Activated T-cell treated with anti-CD3 and anti-CD28 coated beads, Interleukin-2, amount 50 U/mL, for 4 hours (primary cell): Measurements from ENCODE around the gene SMYD3. TPM values are rescaled to one million over a fixed set of nuclear protein-coding genes. Genes with fewer than 3 reads are reported as not detected.

Experiments
- ATAC-seq, 2 donors: fragments of 200-7000 bp; cut with Tn5 transposase; one replicate each; pipeline ENCODE4 v1.10.0; 2021
- DNase-seq: peaks from one replicate; pipeline ENCODE4 v3.0.0-alpha.2; 2020
- H3K27me3 Mint-ChIP-seq: one replicate; pipeline ENCODE4 v1.8.0; 2021; ENCODE audit warnings: low read depth, mixed read lengths
- H3K36me3 Mint-ChIP-seq: one replicate; pipeline ENCODE4 v1.8.0; 2022; ENCODE audit warnings: mixed read lengths; ENCODE audit not compliant: insufficient read depth
- H3K4me1 Mint-ChIP-seq: one replicate; pipeline ENCODE4 v1.8.0; 2021; ENCODE audit warnings: low read depth, mixed read lengths
- H3K4me3 Mint-ChIP-seq: one replicate; pipeline ENCODE4 v1.8.0; 2021; ENCODE audit warnings: mild to moderate bottlenecking, moderate library complexity, mixed read lengths
- H3K9me3 Mint-ChIP-seq: one replicate; pipeline ENCODE4 v1.8.0; 2021; ENCODE audit warnings: mixed read lengths
- total RNA-seq, 3 donors: library from RNA; stranded (reverse); gene quantifications; one replicate each; pipeline ENCODE4 v1.2.1, GENCODE V29; 2021

Gene SMYD3
- total RNA-seq, 3 donors from 2014 or later: 10.7 to 13.0 (median 11.9) TPM

- H3K9me3 Mint-ChIP-seq: peaks cover 5% of the 10 kb centered on the region
- H3K4me3 Mint-ChIP-seq: no peak overlapping the region
- DNase-seq (no peak), ATAC-seq (no peak)
- no peaks in the 10 kb centered on the region for H3K27me3 Mint-ChIP-seq
- peaks cover 21% of the 10 kb centered on the region for H3K4me1 Mint-ChIP-seq
- no peaks in the 10 kb centered on the region for H3K36me3 Mint-ChIP-seq
Observed at GRCh38 chr1:246510147-246511030, 3.3 kb upstream of the SMYD3 start.

GRCh38 chr1:246508897-246509688 is 2.0 kb upstream of the SMYD3 start:
- Mint-ChIP-seq H3K4me3 (no peak overlapping the region), H3K27me3 (no peaks in the 10 kb centered on the region), H3K9me3 (no peaks in the 10 kb centered on the region), H3K36me3 (no peaks in the 10 kb centered on the region), H3K4me1 (peaks cover 26% of the 10 kb centered on the region)
- no peak for DNase-seq
- ATAC-seq: no peak

- H3K4me1 Mint-ChIP-seq: peaks cover 30% of the 10 kb centered on the region
- ATAC-seq: peak; percentile 11 to 19
Observed at GRCh38 chr1:246506367-246506673, 759 bp downstream of the SMYD3 start.

GRCh38 chr1:246503341-246503740 is 3.7 kb downstream of the SMYD3 start:
- Mint-ChIP-seq H3K27me3 (no peaks in the 10 kb centered on the region), H3K4me1 (peaks cover 29% of the 10 kb centered on the region), H3K9me3 (no peaks in the 10 kb centered on the region), H3K4me3 (no peak overlapping the region), H3K36me3 (no peaks in the 10 kb centered on the region)
- ATAC-seq: no peak
- DNase-seq: no peak

More at GRCh38 chr1:246506367-246506673, 759 bp downstream of the SMYD3 start:
- Mint-ChIP-seq H3K9me3 (no peaks in the 10 kb centered on the region), H3K27me3 (no peaks in the 10 kb centered on the region), H3K36me3 (no peaks in the 10 kb centered on the region), H3K4me3 (peak overlapping the region; percentile 85)
- no peak for DNase-seq

- DNase-seq: no peak
- peaks cover 3% of the 10 kb centered on the region for H3K36me3 Mint-ChIP-seq
- ATAC-seq: peak; percentile 70 to 73
Observed at GRCh38 chr1:246497331-246497915, 9.7 kb downstream of the SMYD3 start.

GRCh38 chr1:246492611-246493245 is 14.4 kb downstream of the SMYD3 start:
- Mint-ChIP-seq H3K27me3 (no peaks in the 10 kb centered on the region), H3K9me3 (no peaks in the 10 kb centered on the region), H3K36me3 (peaks cover 3% of the 10 kb centered on the region), H3K4me3 (no peak overlapping the region), H3K4me1 (peaks cover 8% of the 10 kb centered on the region)
- DNase-seq (no peak), ATAC-seq (peak in 1 of 2 donors; percentile 74)

More at GRCh38 chr1:246497331-246497915, 9.7 kb downstream of the SMYD3 start:
- H3K4me1 Mint-ChIP-seq: peaks cover 12% of the 10 kb centered on the region
- no peaks in the 10 kb centered on the region for H3K27me3 Mint-ChIP-seq
- no peaks in the 10 kb centered on the region for H3K9me3 Mint-ChIP-seq
- H3K4me3 Mint-ChIP-seq: no peak overlapping the region

- DNase-seq: no peak
- no peak overlapping the region for H3K4me3 Mint-ChIP-seq
- no peaks in the 10 kb centered on the region for H3K9me3 Mint-ChIP-seq
- H3K4me1 Mint-ChIP-seq: peaks cover 6% of the 10 kb centered on the region
- H3K36me3 Mint-ChIP-seq: peaks cover 3% of the 10 kb centered on the region
- no peak for ATAC-seq
- no peaks in the 10 kb centered on the region for H3K27me3 Mint-ChIP-seq
Observed at GRCh38 chr1:246491551-246492053, 15.5 kb downstream of the SMYD3 start.

GRCh38 chr1:246488674-246489073 is 18.4 kb downstream of the SMYD3 start:
- Mint-ChIP-seq H3K36me3 (no peaks in the 10 kb centered on the region), H3K9me3 (no peaks in the 10 kb centered on the region), H3K4me3 (no peak overlapping the region), H3K4me1 (peaks cover 11% of the 10 kb centered on the region), H3K27me3 (no peaks in the 10 kb centered on the region)
- DNase-seq (no peak), ATAC-seq (no peak)

GRCh38 chr1:246483569-246483933 is 23.5 kb downstream of the SMYD3 start:
- H3K4me1 Mint-ChIP-seq: peaks cover 18% of the 10 kb centered on the region
- no peak for ATAC-seq
- H3K27me3 Mint-ChIP-seq: no peaks in the 10 kb centered on the region
- no peak for DNase-seq
- H3K36me3 Mint-ChIP-seq: no peaks in the 10 kb centered on the region
- no peaks in the 10 kb centered on the region for H3K9me3 Mint-ChIP-seq
- no peak overlapping the region for H3K4me3 Mint-ChIP-seq

- H3K4me3 Mint-ChIP-seq: peak overlapping the region; percentile 12
- H3K4me1 Mint-ChIP-seq: peaks cover 19% of the 10 kb centered on the region
- peak; percentile 76 to 80 for ATAC-seq
- H3K27me3 Mint-ChIP-seq: no peaks in the 10 kb centered on the region
- DNase-seq: no peak
- no peaks in the 10 kb centered on the region for H3K36me3 Mint-ChIP-seq
- H3K9me3 Mint-ChIP-seq: no peaks in the 10 kb centered on the region
Observed at GRCh38 chr1:246482805-246483568, 24.1 kb downstream of the SMYD3 start.

- no peaks in the 10 kb centered on the region for H3K9me3 Mint-ChIP-seq
- H3K4me3 Mint-ChIP-seq: no peak overlapping the region
- no peak for ATAC-seq
- peaks cover 28% of the 10 kb centered on the region for H3K4me1 Mint-ChIP-seq
- H3K27me3 Mint-ChIP-seq: no peaks in the 10 kb centered on the region
- H3K36me3 Mint-ChIP-seq: no peaks in the 10 kb centered on the region
- DNase-seq: no peak
Observed at GRCh38 chr1:246479061-246479460, 28.0 kb downstream of the SMYD3 start.

GRCh38 chr1:246477634-246478033 is 29.4 kb downstream of the SMYD3 start:
- Mint-ChIP-seq H3K4me1 (peaks cover 17% of the 10 kb centered on the region), H3K27me3 (no peaks in the 10 kb centered on the region), H3K36me3 (no peaks in the 10 kb centered on the region), H3K4me3 (no peak overlapping the region), H3K9me3 (no peaks in the 10 kb centered on the region)
- DNase-seq (no peak), ATAC-seq (peak in 1 of 2 donors; percentile 18)

GRCh38 chr1:246476771-246477170 is 30.3 kb downstream of the SMYD3 start:
- no peak for DNase-seq
- H3K36me3 Mint-ChIP-seq: no peaks in the 10 kb centered on the region
- H3K27me3 Mint-ChIP-seq: no peaks in the 10 kb centered on the region
- H3K4me1 Mint-ChIP-seq: peaks cover 18% of the 10 kb centered on the region
- no peaks in the 10 kb centered on the region for H3K9me3 Mint-ChIP-seq
- no peak overlapping the region for H3K4me3 Mint-ChIP-seq
- peak; percentile 78 to 92 for ATAC-seq
